HG03378 (cell line): Measurements from ENCODE around the gene CELF4.

Source experiments
- ATAC-seq: cut with Tn5 transposase; IDR thresholded peaks from one replicate; pipeline ENCODE4 v1.9.1; 2021; ENCODE audit warnings: mild to moderate bottlenecking, moderate library complexity; ENCODE audit not compliant: unreplicated experiment

The CELF4 gene

GRCh38 chr18:37548679-37549289 is 16.8 kb downstream of the CELF4 start:
- no peak for ATAC-seq

GRCh38 chr18:37547196-37547827 is 18.3 kb downstream of the CELF4 start:
- no peak for ATAC-seq

- ATAC-seq: no peak
Observed at GRCh38 chr18:37546651-37547050, 18.9 kb downstream of the CELF4 start.

- ATAC-seq: no peak
Observed at GRCh38 chr18:37546272-37546537, 19.4 kb downstream of the CELF4 start.

GRCh38 chr18:37545461-37546271 is 19.9 kb downstream of the CELF4 start:
- ATAC-seq: no peak

- no peak for ATAC-seq
Observed at GRCh38 chr18:37544713-37545112, 20.9 kb downstream of the CELF4 start.

GRCh38 chr18:37544217-37544616 is 21.4 kb downstream of the CELF4 start:
- ATAC-seq: no peak

- no peak for ATAC-seq
Observed at GRCh38 chr18:37543321-37543720, 22.3 kb downstream of the CELF4 start.

- no peak for ATAC-seq
Observed at GRCh38 chr18:37541517-37541916, 24.1 kb downstream of the CELF4 start.

- ATAC-seq: no peak
Observed at GRCh38 chr18:37540424-37541138, 25.0 kb downstream of the CELF4 start.

- ATAC-seq: no peak
Observed at GRCh38 chr18:37539236-37539635, 26.4 kb downstream of the CELF4 start.

GRCh38 chr18:37538526-37539205 is 26.9 kb downstream of the CELF4 start:
- no peak for ATAC-seq

- peak; percentile 79 for ATAC-seq
Observed at GRCh38 chr18:37537868-37538525, 27.6 kb downstream of the CELF4 start.

GRCh38 chr18:37536656-37537055 is 28.9 kb downstream of the CELF4 start:
- no peak for ATAC-seq

GRCh38 chr18:37535968-37536367 is 29.6 kb downstream of the CELF4 start:
- ATAC-seq: no peak

- no peak for ATAC-seq
Observed at GRCh38 chr18:37534627-37535026, 31.0 kb downstream of the CELF4 start.

- no peak for ATAC-seq
Observed at GRCh38 chr18:37533647-37534584, 31.7 kb downstream of the CELF4 start.

- ATAC-seq: no peak
Observed at GRCh38 chr18:37532917-37533316, 32.7 kb downstream of the CELF4 start.

- peak; percentile 98 for ATAC-seq
Observed at GRCh38 chr18:37529863-37530262, 35.7 kb downstream of the CELF4 start.
